GM23248 (cell line): Measurements from ENCODE around the gene TPRG1. TPM values are rescaled to one million over a fixed set of nuclear protein-coding genes. Genes with fewer than 3 reads are reported as not detected.

Experiments
- DNase-seq: peaks from one replicate; pipeline ENCODE4 v3.0.0-alpha.2; 2015
- H2AFZ ChIP-seq: fragments of 200-600 bp; sonication (generic); 2 replicates; pipeline ENCODE4 v1.6.1; 2016; ENCODE audit warnings: antibody characterized with exemption
- H3F3A ChIP-seq: fragments of 200-600 bp; sonication (generic); 2 replicates; pipeline ENCODE4 v1.6.1; 2016; ENCODE audit warnings: mild to moderate bottlenecking, antibody characterized with exemption, mixed run types; ENCODE audit not compliant: insufficient read depth
- H3K27ac ChIP-seq: fragments of 200-600 bp; sonication (generic); 2 replicates; pipeline ENCODE4 v1.5.1; 2016; ENCODE audit warnings: mild to moderate bottlenecking
- H3K27me3 ChIP-seq: fragments of 200-600 bp; sonication (generic); replicated peaks from 2 replicates; pipeline ENCODE4 v1.6.1; 2016; ENCODE audit warnings: mild to moderate bottlenecking; ENCODE audit not compliant: insufficient read depth
- H3K36me3 ChIP-seq: fragments of 200-600 bp; sonication (generic); 2 replicates; pipeline ENCODE4 v1.6.1; 2016; ENCODE audit warnings: low read depth, mild to moderate bottlenecking
- H3K4me1 ChIP-seq: fragments of 200-600 bp; sonication (generic); 2 replicates; pipeline ENCODE4 v1.6.1; 2016; ENCODE audit warnings: mild to moderate bottlenecking; ENCODE audit not compliant: insufficient read depth
- H3K4me2 ChIP-seq: fragments of 200-600 bp; sonication (generic); one replicate; pipeline ENCODE4 v1.6.1; 2016; ENCODE audit warnings: mild to moderate bottlenecking; ENCODE audit not compliant: unreplicated experiment
- H3K4me3 ChIP-seq: fragments of 200-600 bp; sonication (generic); 2 replicates; pipeline ENCODE4 v1.5.1; 2016; ENCODE audit warnings: mild to moderate bottlenecking
- H3K79me2 ChIP-seq: fragments of 200-600 bp; sonication (generic); 2 replicates; pipeline ENCODE4 v1.6.1; 2016; ENCODE audit warnings: mild to moderate bottlenecking; ENCODE audit not compliant: insufficient read depth
- H3K9ac ChIP-seq: fragments of 200-600 bp; sonication (generic); 2 replicates; pipeline ENCODE4 v1.6.1; 2016; ENCODE audit warnings: mild to moderate bottlenecking
- H3K9me2 ChIP-seq: fragments of 200-600 bp; sonication (generic); 2 replicates; pipeline ENCODE4 v1.6.1; 2016; ENCODE audit warnings: mixed run types, mild to moderate bottlenecking, moderate library complexity; ENCODE audit not compliant: insufficient read depth
- H3K9me3 ChIP-seq: fragments of 200-600 bp; sonication (generic); one replicate; pipeline ENCODE4 v1.6.1; 2017; ENCODE audit warnings: low read depth
- H4K20me1 ChIP-seq: fragments of 200-600 bp; sonication (generic); 2 replicates; pipeline ENCODE4 v1.6.0; 2016; ENCODE audit not compliant: insufficient read depth
- EZH2 ChIP-seq: fragments of 200-600 bp; sonication (generic); IDR thresholded peaks from 2 replicates; pipeline ENCODE4 v1.6.1; 2018; ENCODE audit warnings: antibody characterized with exemption, mild to moderate bottlenecking; ENCODE audit not compliant: insufficient read depth, poor library complexity, severe bottlenecking
- EZH2phosphoT487 ChIP-seq: fragments of 200-600 bp; sonication (generic); IDR thresholded peaks from 2 replicates; pipeline ENCODE4 v1.6.1; 2018; ENCODE audit warnings: antibody characterized with exemption, moderate library complexity, mild to moderate bottlenecking, low read depth; ENCODE audit not compliant: insufficient read depth
- WGBS, 2 experiments: methylation state at CpG; one replicate each; pipeline ENCODE4 v1.1.6; 2015 to 2017; ENCODE audit warnings: low lambda C conversion rate in 2 of 2, low coverage in 1 of 2; ENCODE audit errors: missing lambda C conversion rate in 2 of 2; 5-methylcytosine and 5-hydroxymethylcytosine counted together
- in situ Hi-C: fragments of 300-500 bp; cut with MboI; formaldehyde crosslinking; loops from 2 replicates; pipeline ENCODE4 v1.15.0; 2020
- polyA plus RNA-seq: library from polyadenylated mRNA; unstranded; fragments of >200 nt; fragmentation: Nextera tagmentation; extraction: Ambion mirVana; gene quantifications from 2 replicates; pipeline ENCODE4 v1.2.1, GENCODE V29; 2016
- total RNA-seq: library from RNA; depleted of rRNA; stranded (reverse); fragments of >200 nt; shearing (Covaris generic); gene quantifications from 2 replicates; pipeline ENCODE4 v1.2.3, GENCODE V29; 2014

Gene TPRG1
- total and polyA plus RNA-seq, 2 experiments from 2014 or later: not detected

DNA sequence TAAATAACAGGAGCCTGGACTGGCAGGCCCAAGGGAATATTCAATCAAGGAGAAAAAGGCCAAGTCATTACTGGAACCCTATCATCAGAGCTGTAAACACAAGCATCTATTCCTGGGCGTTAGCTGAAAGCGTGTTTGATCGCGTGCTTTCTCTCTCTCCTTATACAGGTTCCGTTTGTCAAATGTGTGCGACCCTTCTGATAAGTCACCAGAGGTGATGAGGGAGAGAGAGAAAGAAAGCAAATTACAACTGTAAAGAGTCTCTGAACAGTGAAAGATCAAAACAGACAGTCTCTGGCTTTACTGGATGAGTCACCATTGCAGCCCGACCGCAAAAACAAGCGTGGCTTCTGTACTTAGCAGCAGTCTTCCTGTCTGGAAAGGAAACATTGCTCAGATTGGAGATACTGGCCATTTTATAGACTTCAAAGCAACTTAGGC is 39.5 kb upstream of the TPRG1 start:
- peak overlapping the region; percentile 35; the same call in 1 of the 2 replicates for H3K4me3 ChIP-seq

DNA sequence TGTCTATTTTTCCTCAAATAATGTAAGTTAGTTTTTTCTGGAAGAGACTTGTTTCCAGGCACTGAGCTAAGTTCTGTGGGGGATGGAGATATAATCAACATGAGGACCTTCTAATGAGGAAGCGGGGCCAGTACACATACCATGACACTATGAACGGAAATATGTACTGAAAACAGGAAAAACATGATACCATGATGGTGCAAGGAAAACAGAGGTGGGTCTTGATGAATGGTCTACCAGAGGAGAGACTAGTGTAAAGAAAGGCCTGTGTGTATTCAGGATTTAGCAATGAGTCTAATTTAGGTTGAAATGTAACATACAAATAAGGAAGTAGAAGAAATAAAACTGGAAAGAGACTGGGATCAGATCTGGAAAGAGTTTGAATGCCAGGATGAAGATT is 38.9 kb upstream of the TPRG1 start:
- Histone ChIP-seq H3F3A (peaks cover 12% of the 10 kb centered on the region; the same call in 1 of the 2 replicates), H3K9me2 (no peaks in the 10 kb centered on the region), H3K4me1 (peaks cover 14% of the 10 kb centered on the region), H3K9ac (no peak overlapping the region), H3K9me3 (no peaks in the 10 kb centered on the region), H3K79me2 (no peaks in the 10 kb centered on the region), H3K4me3 (peak overlapping the region; percentile 35; the same call in 1 of the 2 replicates), H4K20me1 (no peaks in the 10 kb centered on the region), H3K27ac (peak overlapping the region; percentile 44), H3K27me3 (no peaks in the 10 kb centered on the region), H3K36me3 (no peaks in the 10 kb centered on the region), H2AFZ (peak overlapping the region; percentile 80), H3K4me2 (peak overlapping the region; percentile 68)
- in situ Hi-C loops: loop anchor here (10.0 kb wide), 1 partner anchor 1398 kb away; no protein-coding TSS in a partner anchor
- 100% methylated on average over 2 of the region's 2 CpGs for WGBS, 2 experiments
- no peak for DNase-seq
- TF ChIP-seq EZH2 (no peak), EZH2phosphoT487 (no peak)

More for the DNA sequence above, 39.5 kb upstream of the TPRG1 start:
- H3K4me2 ChIP-seq: peak overlapping the region; percentile 68
- WGBS, 2 experiments: 2 to 3% methylated on average over 9 of the region's 9 CpGs
- peaks cover 14% of the 10 kb centered on the region for H3K4me1 ChIP-seq
- peak overlapping the region; percentile 44 for H3K27ac ChIP-seq
- peak; percentile 90 for DNase-seq
- peaks cover 12% of the 10 kb centered on the region; the same call in 1 of the 2 replicates for H3F3A ChIP-seq
- TF ChIP-seq EZH2 (no peak), EZH2phosphoT487 (0 out of 2 replicates have a peak, but pooled peaks have one; percentile 63)
- peak overlapping the region; percentile 44 for H3K9ac ChIP-seq
- H2AFZ ChIP-seq: peak overlapping the region; percentile 80
- no peaks in the 10 kb centered on the region for H3K9me2 ChIP-seq
- no peaks in the 10 kb centered on the region for H3K9me3 ChIP-seq
- H3K27me3 ChIP-seq: no peaks in the 10 kb centered on the region
- no peaks in the 10 kb centered on the region for H3K36me3 ChIP-seq
- no peaks in the 10 kb centered on the region for H4K20me1 ChIP-seq
- no peaks in the 10 kb centered on the region for H3K79me2 ChIP-seq
- in situ Hi-C loops: loop anchor here (10.0 kb wide), 1 partner anchor 1397 kb away; no protein-coding TSS in a partner anchor

DNA sequence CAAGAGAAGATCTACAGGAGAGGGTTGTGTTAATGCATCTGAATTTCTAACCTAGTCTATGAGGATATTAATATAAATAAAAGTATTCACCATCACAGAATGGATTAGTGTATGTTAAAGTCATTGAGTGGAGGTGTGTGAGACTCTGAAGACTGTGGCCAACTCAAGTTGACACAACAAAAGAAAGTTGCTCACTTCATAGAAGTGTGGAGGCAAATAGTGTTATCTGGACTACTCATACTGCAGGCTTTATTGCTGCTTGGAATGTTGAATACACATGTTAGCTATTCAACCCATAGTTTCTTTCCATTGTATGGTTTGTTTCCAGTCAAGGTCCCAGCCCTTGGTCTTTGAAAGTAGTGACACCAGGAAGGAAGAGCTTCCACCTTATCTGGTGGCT is 38.0 kb upstream of the TPRG1 start:
- Histone ChIP-seq H3K9me2 (no peaks in the 10 kb centered on the region), H3K27me3 (no peaks in the 10 kb centered on the region), H3K4me2 (no peak overlapping the region), H3K79me2 (no peaks in the 10 kb centered on the region), H3K9ac (no peak overlapping the region), H3K4me3 (no peak overlapping the region), H3K4me1 (peaks cover 14% of the 10 kb centered on the region), H2AFZ (no peak overlapping the region), H3F3A (peaks cover 12% of the 10 kb centered on the region; the same call in 1 of the 2 replicates), H4K20me1 (no peaks in the 10 kb centered on the region), H3K36me3 (no peaks in the 10 kb centered on the region), H3K27ac (no peak overlapping the region), H3K9me3 (no peaks in the 10 kb centered on the region)
- TF ChIP-seq EZH2: no peak
- no peak for TF ChIP-seq EZH2phosphoT487
- no peak for DNase-seq
- in situ Hi-C loops: loop anchor here (10.0 kb wide), 1 partner anchor 1399 kb away; no protein-coding TSS in a partner anchor

DNA sequence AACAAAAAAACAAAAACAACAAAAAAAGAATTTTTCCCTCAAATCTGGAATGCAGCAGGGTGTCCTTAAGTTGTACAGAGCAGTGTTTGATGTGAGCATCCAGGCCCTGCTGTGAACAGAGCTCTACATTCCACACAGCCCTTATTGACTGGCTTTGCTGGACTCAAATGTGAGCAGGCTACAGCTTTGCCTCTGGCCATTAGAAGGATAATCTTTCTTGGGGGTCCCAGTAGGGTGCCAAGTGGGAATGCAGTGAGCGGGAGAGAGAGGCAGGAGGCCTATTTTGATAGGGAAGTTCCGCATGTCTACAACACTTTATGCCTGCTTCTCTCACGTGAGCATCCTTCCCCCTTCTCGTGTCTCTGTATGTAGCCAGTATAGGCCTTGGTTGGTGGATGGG is 34.4 kb upstream of the TPRG1 start:
- Histone ChIP-seq H3K79me2 (no peaks in the 10 kb centered on the region), H3K4me1 (peaks cover 6% of the 10 kb centered on the region), H3K9me3 (no peaks in the 10 kb centered on the region), H2AFZ (no peak overlapping the region), H3K4me3 (no peak overlapping the region), H4K20me1 (no peaks in the 10 kb centered on the region), H3K36me3 (no peaks in the 10 kb centered on the region), H3K9ac (no peak overlapping the region), H3K27ac (no peak overlapping the region), H3K9me2 (no peaks in the 10 kb centered on the region), H3F3A (peaks cover 6% of the 10 kb centered on the region; the same call in 1 of the 2 replicates), H3K27me3 (no peaks in the 10 kb centered on the region), H3K4me2 (no peak overlapping the region)
- no peak for TF ChIP-seq EZH2
- TF ChIP-seq EZH2phosphoT487: no peak
- no peak for DNase-seq
- WGBS, 2 experiments: 89 to 94% methylated on average over 4 of the region's 4 CpGs
- in situ Hi-C loops: loop anchor here (10.0 kb wide), 1 partner anchor 1403 kb away; no protein-coding TSS in a partner anchor
